Thoracic aorta (tissue), 2 donors: ENCODE data around the gene JCAD. TPM values are rescaled to one million over a fixed set of nuclear protein-coding genes. Genes with fewer than 3 reads are reported as not detected.
A peak's percentile ranks its signal among the peaks of the same experiment; 100 is the strongest.

Experiments
- ATAC-seq: fragments of 150-250 bp; one replicate; pipeline ENCODE4 v1.8.0; 2017; ENCODE audit warnings: low read depth; ENCODE audit not compliant: insufficient number of reproducible peaks, low FRiP score
- DNase-seq: peaks from one replicate; pipeline ENCODE4 v3.0.0-alpha.2; 2020; ENCODE audit warnings: low spot score
- H3K27ac ChIP-seq, 2 donors: fragments of 200-600 bp; sonication (generic); 1 replicate in 1 of 2; 2 replicates in 1 of 2; pipeline ENCODE4 v1.5.1; 2016; ENCODE audit warnings: mild to moderate bottlenecking in 2 of 2, moderate library complexity in 2 of 2
- H3K27me3 ChIP-seq: fragments of 200-600 bp; sonication (generic); replicated peaks from 2 replicates; pipeline ENCODE4 v1.6.0; 2016; ENCODE audit warnings: mild to moderate bottlenecking; ENCODE audit not compliant: insufficient read depth
- H3K36me3 ChIP-seq: fragments of 200-600 bp; sonication (generic); one replicate; pipeline ENCODE4 v1.5.1; 2016
- H3K4me1 ChIP-seq, 2 donors: fragments of 200-600 bp; sonication (generic); 1 replicate in 1 of 2; 2 replicates in 1 of 2; pipeline versions ENCODE4 v1.5.1 to v1.6.0; 2016; ENCODE audit warnings: low read depth in 2 of 2, mild to moderate bottlenecking in 1 of 2; ENCODE audit not compliant: control insufficient read depth in 1 of 2
- H3K4me3 ChIP-seq: fragments of 200-600 bp; sonication (generic); 2 replicates; pipeline ENCODE4 v1.5.1; 2016; ENCODE audit warnings: mild to moderate bottlenecking
- H3K9me3 ChIP-seq: fragments of 200-600 bp; sonication (generic); 2 replicates; pipeline ENCODE4 v1.5.1; 2016
- CTCF ChIP-seq: fragments of 200-600 bp; sonication (generic); IDR thresholded peaks from one replicate; pipeline ENCODE4 v1.5.1; 2019; ENCODE audit warnings: antibody characterized with exemption
- total RNA-seq, 2 donors: library from RNA; depleted of rRNA; stranded (reverse); fragments of >200 nt; gene quantifications; one replicate each; pipeline versions ENCODE4 v1.1.0 to v1.2.3, GENCODE V29; 2016

The JCAD gene
- total RNA-seq, 2 donors from 2014 or later: 46.3 to 103 TPM

- TF ChIP-seq CTCF: peak; percentile 80
- no peaks in the 10 kb centered on the region for H3K9me3 ChIP-seq
- no peaks in the 10 kb centered on the region for H3K36me3 ChIP-seq
- peak; percentile 25 for ATAC-seq
- peaks cover 26 to 41% of the 10 kb centered on the region in 2 donors for H3K4me1 ChIP-seq
- no peaks in the 10 kb centered on the region for H3K27me3 ChIP-seq
- peak overlapping the region; percentile 89 to 95 for H3K27ac ChIP-seq
- peak; percentile 37 for DNase-seq
- H3K4me3 ChIP-seq: no peak overlapping the region
These were observed 56.7 kb downstream of the JCAD start for GRCh38 chr10:30002426-30003266.

GRCh38 chr10:30000802-30001571 lies 58.4 kb downstream of the JCAD start:
- Histone ChIP-seq H3K4me3 (peak overlapping the region; percentile 28), H3K27ac (peak overlapping the region; percentile 89 to 95), H3K4me1 (peaks cover 26 to 41% of the 10 kb centered on the region in 2 donors), H3K9me3 (no peaks in the 10 kb centered on the region), H3K36me3 (no peaks in the 10 kb centered on the region), H3K27me3 (no peaks in the 10 kb centered on the region)
- peak; percentile 84 for ATAC-seq
- TF ChIP-seq CTCF: no peak
- DNase-seq: peak; percentile 80

GRCh38 chr10:29998142-29998808 lies 61.1 kb downstream of the JCAD start:
- TF ChIP-seq CTCF: peak; percentile 98
- H3K27ac ChIP-seq: no peak overlapping the region
- DNase-seq (no peak), ATAC-seq (no peak)
- H3K4me1 ChIP-seq: peaks cover 26 to 41% of the 10 kb centered on the region in 2 donors
- no peaks in the 10 kb centered on the region for H3K27me3 ChIP-seq
- no peaks in the 10 kb centered on the region for H3K36me3 ChIP-seq
- no peak overlapping the region for H3K4me3 ChIP-seq
- H3K9me3 ChIP-seq: no peaks in the 10 kb centered on the region

- no peak for ATAC-seq
- peaks cover under 1 to 8% of the 10 kb centered on the region in 2 donors for H3K4me1 ChIP-seq
- no peaks in the 10 kb centered on the region for H3K27me3 ChIP-seq
- no peak for DNase-seq
- no peak for TF ChIP-seq CTCF
- H3K36me3 ChIP-seq: no peaks in the 10 kb centered on the region
- no peaks in the 10 kb centered on the region for H3K9me3 ChIP-seq
- no peak overlapping the region for H3K4me3 ChIP-seq
- no peak overlapping the region for H3K27ac ChIP-seq
These were observed 64.6 kb downstream of the JCAD start for GRCh38 chr10:29994811-29995210.
